Tibial nerve (tissue), 4 donors: ENCODE measurements around the gene TMEM82. TPM values are rescaled to one million over a fixed set of nuclear protein-coding genes. Genes with fewer than 3 reads are reported as not detected.
A peak's percentile ranks its signal among the peaks of the same experiment; 100 is the strongest.

Source experiments
- DNase-seq, 2 donors: peaks; one replicate each; pipeline ENCODE4 v3.0.0-alpha.2; 2019; ENCODE audit warnings: low spot score in 2 of 2
- H3K27ac ChIP-seq, 4 donors: fragments of 200-600 bp; sonication (generic) in 3 of 4; one replicate each; pipeline ENCODE4 v1.5.1; 2017 to 2019; ENCODE audit warnings: mild to moderate bottlenecking in 1 of 4
- H3K27me3 ChIP-seq, 2 donors: fragments of 200-600 bp; sonication (generic) in 1 of 2; one replicate each; pipeline versions ENCODE4 v1.5.1 to v1.6.0; 2017 to 2019
- H3K36me3 ChIP-seq, 3 donors: fragments of 200-600 bp; sonication (generic); one replicate each; pipeline ENCODE4 v1.5.1; 2018 to 2019
- H3K4me1 ChIP-seq, 4 donors: fragments of 200-600 bp; sonication (generic) in 3 of 4; one replicate each; pipeline ENCODE4 v1.5.1; 2017 to 2019
- H3K4me3 ChIP-seq, 4 donors: fragments of 200-600 bp; sonication (generic) in 3 of 4; one replicate each; pipeline ENCODE4 v1.5.1; 2017 to 2019; ENCODE audit warnings: mild to moderate bottlenecking in 1 of 4, moderate library complexity in 1 of 4
- H3K9me3 ChIP-seq, 4 donors: fragments of 200-600 bp; sonication (generic) in 3 of 4; one replicate each; pipeline ENCODE4 v1.5.1; 2017 to 2019
- CTCF ChIP-seq, 5 experiments: fragments of 200-600 bp in 3 of 5; fragments of 450-650 bp in 2 of 5; sonication (generic) in 3 of 5; IDR thresholded peaks; one replicate each; pipeline ENCODE4 v1.5.1; 2016 to 2019; ENCODE audit warnings: antibody characterized with exemption in 5 of 5, mild to moderate bottlenecking in 3 of 5, moderate library complexity in 2 of 5
- EP300 ChIP-seq, 2 donors: sonication (generic); formaldehyde crosslinking; IDR thresholded peaks; one replicate each; pipeline ENCODE4 v1.6.1; 2017; ENCODE audit warnings: antibody characterized with exemption in 2 of 2, mild to moderate bottlenecking in 1 of 2
- POLR2A ChIP-seq, 2 donors: fragments of 450-650 bp; IDR thresholded peaks; one replicate each; pipeline ENCODE4 v1.6.1; 2017; ENCODE audit warnings: antibody characterized with exemption in 2 of 2, mild to moderate bottlenecking in 2 of 2, moderate library complexity in 2 of 2
- WGBS, 2 donors: methylation state at CpG; one replicate each; pipeline ENCODE4 v1.1.5; 2018; 5-methylcytosine and 5-hydroxymethylcytosine counted together
- total RNA-seq, 4 donors: library from RNA; depleted of rRNA; stranded (reverse); fragments of >200 nt; gene quantifications; one replicate each; pipeline ENCODE4 v1.1.0, GENCODE V29; 2016

The TMEM82 gene
- total RNA-seq, 4 donors from 2014 or later: not detected

GRCh38 chr1:15737324-15738319 is 4.7 kb upstream of the TMEM82 start:
- Histone ChIP-seq H3K36me3 (peaks cover 0 to 57% (median 13%) of the 10 kb centered on the region in 3 donors), H3K4me3 (no peak overlapping the region), H3K4me1 (peaks cover 0 to 45% (median 14%) of the 10 kb centered on the region in 4 donors), H3K9me3 (no peaks in the 10 kb centered on the region), H3K27me3 (no peaks in the 10 kb centered on the region), H3K27ac (peak overlapping the region in 3 of 4 donors; percentile 71 to 82 (median 78))
- 76 to 78% methylated on average over 14 to 20 of the region's 20 CpGs for WGBS, 2 donors
- TF ChIP-seq POLR2A (IDR thresholded peaks at IDR 0.05) (no peak), EP300 (IDR thresholded peaks at IDR 0.05) (no peak), CTCF (IDR thresholded peaks at IDR 0.05) (no peak)
- no peak for DNase-seq

- 85 to 89% methylated on average over 8 to 14 of the region's 15 CpGs for WGBS, 2 donors
- no peak for DNase-seq
- peak overlapping the region in 3 of 4 donors; percentile 53 to 82 (median 71) for H3K27ac ChIP-seq
Measured at GRCh38 chr1:15738416-15739113, 3.7 kb upstream of the TMEM82 start.

GRCh38 chr1:15739259-15739658 is 3.0 kb upstream of the TMEM82 start:
- no peak for DNase-seq
- H3K27me3 ChIP-seq: no peaks in the 10 kb centered on the region
- WGBS, 2 donors: 83 to 94% methylated on average over 8 to 16 of the region's 16 CpGs
- H3K4me1 ChIP-seq: peaks cover 0 to 45% (median 14%) of the 10 kb centered on the region in 4 donors
- no peaks in the 10 kb centered on the region for H3K9me3 ChIP-seq
- no peak overlapping the region for H3K4me3 ChIP-seq
- TF ChIP-seq EP300 (IDR thresholded peaks at IDR 0.05) (no peak), CTCF (IDR thresholded peaks at IDR 0.05) (no peak), POLR2A (IDR thresholded peaks at IDR 0.05) (no peak)
- peaks cover 0 to 41% (median under 1%) of the 10 kb centered on the region in 3 donors for H3K36me3 ChIP-seq
- H3K27ac ChIP-seq: peak overlapping the region in 1 of 4 donors; percentile 82

More at GRCh38 chr1:15738416-15739113, 3.7 kb upstream of the TMEM82 start:
- peaks cover 0 to 48% (median 8%) of the 10 kb centered on the region in 3 donors for H3K36me3 ChIP-seq
- H3K27me3 ChIP-seq: no peaks in the 10 kb centered on the region
- no peak overlapping the region for H3K4me3 ChIP-seq
- no peak for TF ChIP-seq CTCF (IDR thresholded peaks at IDR 0.05)
- TF ChIP-seq EP300 (IDR thresholded peaks at IDR 0.05): no peak
- TF ChIP-seq POLR2A (IDR thresholded peaks at IDR 0.05): no peak
- no peaks in the 10 kb centered on the region for H3K9me3 ChIP-seq
- peaks cover 0 to 45% (median 14%) of the 10 kb centered on the region in 4 donors for H3K4me1 ChIP-seq

- no peaks in the 10 kb centered on the region for H3K9me3 ChIP-seq
- H3K36me3 ChIP-seq: peaks cover 0 to 36% (median 0%) of the 10 kb centered on the region in 3 donors
- peak overlapping the region in 1 of 4 donors; percentile 82 for H3K27ac ChIP-seq
- no peak for DNase-seq
- WGBS, 2 donors: 85 to 89% methylated on average over 7 of the region's 7 CpGs
- TF ChIP-seq POLR2A (IDR thresholded peaks at IDR 0.05) (no peak), EP300 (IDR thresholded peaks at IDR 0.05) (no peak), CTCF (IDR thresholded peaks at IDR 0.05) (no peak)
- no peak overlapping the region for H3K4me3 ChIP-seq
- H3K4me1 ChIP-seq: peaks cover 0 to 44% (median 14%) of the 10 kb centered on the region in 4 donors
- no peaks in the 10 kb centered on the region for H3K27me3 ChIP-seq
Measured at GRCh38 chr1:15739745-15740144, 2.6 kb upstream of the TMEM82 start.
